Bronchial epithelial cell (primary cell): ENCODE data around the gene MAGIX. TPM values are rescaled to one million over a fixed set of nuclear protein-coding genes. Genes with fewer than 3 reads are reported as not detected.

Source experiments
- DNase-seq: peaks from one replicate; pipeline ENCODE4 v3.0.0-alpha.2; 2010; ENCODE audit warnings: low read depth
- FAIRE-seq: peaks from 2 replicates; lab custom pipeline; 2011; peaks lifted over from hg19 to GRCh38; lab: Jason Lieb, UNC
- H3K27me3 ChIP-seq: 2 replicates; pipeline ENCODE4 v1.5.1; 2011; ENCODE audit warnings: low read length; ENCODE audit not compliant: control insufficient read depth, insufficient read depth
- H3K36me3 ChIP-seq: 2 replicates; pipeline ENCODE4 v1.5.1; 2011; ENCODE audit warnings: low read length; ENCODE audit not compliant: control insufficient read depth, insufficient read depth
- H3K4me3 ChIP-seq: 2 replicates; pipeline ENCODE4 v1.5.1; 2011; ENCODE audit warnings: mild to moderate bottlenecking, low read depth, low read length, control low read depth
- CTCF ChIP-seq: IDR thresholded peaks from 2 replicates; pipeline ENCODE4 v1.5.1; 2011; ENCODE audit warnings: mild to moderate bottlenecking, moderate library complexity, low read length, control low read depth, inconsistent platforms; ENCODE audit not compliant: insufficient read depth, severe bottlenecking
- total RNA-seq: library from RNA; depleted of rRNA; stranded (reverse); fragments of >200 nt; gene quantifications from 2 replicates; pipeline ENCODE4 v1.2.1, GENCODE V29; 2014

MAGIX gene
- total RNA-seq, 1 donor from 2014 or later, result 3.7 TPM

- DNase-seq (no peak), FAIRE-seq (no peak)
- Histone ChIP-seq H3K27me3 (no peaks in the 10 kb centered on the region), H3K4me3 (no peak overlapping the region), H3K36me3 (no peaks in the 10 kb centered on the region)
- TF ChIP-seq CTCF, result no peak
These were observed 27.0 kb downstream of the MAGIX start for GRCh38 chrX:49189606-49190005.

- FAIRE-seq (peak; percentile 89), DNase-seq (peak; percentile 98)
- no peak for TF ChIP-seq CTCF
- Histone ChIP-seq H3K27me3 (no peaks in the 10 kb centered on the region), H3K36me3 (no peaks in the 10 kb centered on the region), H3K4me3 (peak overlapping the region; percentile 61)
These were observed 28.4 kb downstream of the MAGIX start for GRCh38 chrX:49190821-49191573.

- no peak for TF ChIP-seq CTCF
- H3K4me3 ChIP-seq, result peak overlapping the region; percentile 61
- no peaks in the 10 kb centered on the region for H3K36me3 ChIP-seq
- no peak for DNase-seq
- no peaks in the 10 kb centered on the region for H3K27me3 ChIP-seq
- FAIRE-seq, result no peak
These were observed 29.0 kb downstream of the MAGIX start for GRCh38 chrX:49191574-49192011.

GRCh38 chrX:49192722-49193328 is 30.3 kb downstream of the MAGIX start:
- H3K4me3 ChIP-seq, result no peak overlapping the region
- TF ChIP-seq CTCF, result peak; percentile 63
- H3K36me3 ChIP-seq, result no peaks in the 10 kb centered on the region
- no peaks in the 10 kb centered on the region for H3K27me3 ChIP-seq
- FAIRE-seq, result no peak
- peak; percentile 34 for DNase-seq

- no peak for DNase-seq
- no peaks in the 10 kb centered on the region for H3K36me3 ChIP-seq
- no peak overlapping the region for H3K4me3 ChIP-seq
- FAIRE-seq, result no peak
- TF ChIP-seq CTCF, result no peak
- no peaks in the 10 kb centered on the region for H3K27me3 ChIP-seq
These were observed 31.0 kb downstream of the MAGIX start for GRCh38 chrX:49193542-49193964.
